NCI-H2029 (cell line): Measurements from ENCODE around the gene RCAN3.

ENCODE experiments used
- DNase-seq: peaks from one replicate; lab custom pipeline; 2025; lab: John Stamatoyannopoulos, UW

The RCAN3 gene

GRCh38 chr1:24551290-24551959 is 48.8 kb downstream of the RCAN3 start:
- DNase-seq, result peak; percentile 7

- DNase-seq, result no peak
These were observed 49.4 kb downstream of the RCAN3 start for GRCh38 chr1:24551960-24552571.

GRCh38 chr1:24553931-24554330 is 51.3 kb downstream of the RCAN3 start:
- DNase-seq, result no peak

DNA sequence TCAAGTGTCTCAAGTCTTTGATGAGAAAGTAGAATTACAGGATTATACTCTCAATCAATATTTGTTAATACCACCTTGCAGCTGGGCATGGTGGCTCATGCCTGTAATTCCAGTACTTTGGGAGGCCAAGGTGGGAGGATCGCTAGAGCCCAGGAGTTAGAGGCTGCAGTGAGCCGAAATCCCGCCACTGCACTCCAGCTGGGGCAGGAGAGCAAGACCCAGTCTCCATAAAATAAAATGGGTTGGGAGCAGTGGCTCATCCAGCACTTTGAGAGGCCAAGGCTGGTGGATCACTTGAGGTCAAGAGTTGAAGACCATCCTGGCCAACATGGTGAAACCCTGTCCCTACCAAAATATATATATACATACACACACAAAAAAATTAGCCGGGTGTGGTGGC is 52.1 kb downstream of the RCAN3 start:
- DNase-seq, result no peak

DNA sequence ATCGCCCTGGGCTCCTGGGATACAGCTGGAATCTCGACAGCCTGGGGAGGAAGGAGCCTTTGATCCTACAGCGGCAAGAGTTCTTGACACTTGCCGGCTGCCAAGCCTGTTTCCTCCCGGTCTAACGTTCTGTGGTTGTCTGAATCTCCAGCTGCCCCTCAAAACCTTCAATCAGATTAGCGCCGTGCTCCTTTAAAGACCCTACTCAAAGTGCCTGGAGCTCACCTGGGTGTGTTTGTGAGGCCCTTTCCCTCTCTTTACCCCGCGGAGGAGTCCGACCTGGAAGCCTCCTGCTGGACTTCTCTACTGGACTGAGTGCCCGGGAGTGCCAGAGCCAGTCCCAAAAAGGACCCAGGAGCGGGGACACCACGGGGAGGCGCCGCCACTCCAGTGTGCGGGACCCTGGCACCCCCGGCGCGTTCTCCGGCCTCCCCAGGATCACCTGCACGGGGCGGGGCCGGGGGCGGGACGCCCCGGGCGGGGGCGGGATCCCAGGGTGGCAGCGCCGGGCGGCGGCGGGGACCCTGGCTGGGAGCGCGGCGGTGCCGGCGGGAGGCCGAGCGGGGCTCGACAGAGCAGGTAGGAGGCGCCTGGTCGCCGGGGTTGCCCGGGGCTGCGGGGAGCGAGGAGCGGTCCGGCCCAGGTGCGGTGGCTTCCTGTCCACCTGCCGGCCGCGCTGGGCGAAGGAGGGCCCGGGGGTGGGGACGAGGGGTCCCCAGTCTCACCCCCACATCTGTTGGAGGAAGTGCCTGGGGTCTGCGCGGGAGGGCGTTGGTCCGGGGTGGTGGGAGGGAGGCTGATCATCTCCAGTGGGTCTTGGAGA is 53.2 kb downstream of the RCAN3 start, which contains the start of gene NCMAP:
Gene NCMAP (plus strand): TSS at position 497 of the 823 bp plus-strand sequence. CDS start 39,344 bp downstream, outside the sequence.
- DNase-seq, result no peak

GRCh38 chr1:24556414-24556795 is 53.8 kb downstream of the RCAN3 start:
- no peak for DNase-seq

DNA sequence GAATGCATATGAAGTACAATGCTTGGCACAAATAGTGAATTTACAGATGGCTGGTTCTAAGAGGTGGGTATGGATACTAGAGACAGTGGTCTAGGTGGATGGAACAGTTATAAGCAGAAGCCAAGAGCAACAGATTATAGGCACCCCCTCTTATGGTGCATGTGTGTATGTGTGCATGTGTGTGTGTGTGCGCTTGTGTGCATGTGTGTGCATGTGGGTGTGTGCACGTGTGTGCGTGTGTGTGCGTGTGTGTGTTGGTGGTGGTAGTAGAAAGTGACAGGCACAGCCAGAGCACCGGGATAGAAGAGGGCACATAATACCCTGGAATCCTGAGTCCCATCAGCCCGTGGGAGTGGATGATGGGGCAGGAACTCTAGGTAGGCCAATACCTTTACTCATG is 54.6 kb downstream of the RCAN3 start:
- DNase-seq, result no peak

DNA sequence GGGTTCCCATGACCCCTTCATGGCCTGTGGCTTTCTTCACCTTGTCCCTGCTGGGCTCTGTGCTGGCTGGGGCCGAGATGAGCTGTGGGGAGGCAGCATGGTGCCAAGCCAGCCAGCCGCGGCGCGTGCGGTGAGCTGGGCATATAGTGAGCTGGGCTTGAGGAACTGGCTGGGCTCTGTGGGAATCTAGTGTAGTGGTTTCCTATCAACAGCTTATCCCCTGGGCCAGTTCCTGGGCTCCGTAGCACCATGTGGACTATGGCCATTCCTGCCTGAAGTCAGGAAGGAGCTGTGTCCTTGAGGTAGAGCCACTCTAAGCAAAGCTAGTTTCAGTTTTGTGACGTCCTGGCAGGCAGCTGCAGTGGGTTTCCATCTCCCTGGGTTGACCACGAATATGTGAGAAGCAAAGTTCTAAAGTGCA is 55.1 kb downstream of the RCAN3 start:
- no peak for DNase-seq

DNA sequence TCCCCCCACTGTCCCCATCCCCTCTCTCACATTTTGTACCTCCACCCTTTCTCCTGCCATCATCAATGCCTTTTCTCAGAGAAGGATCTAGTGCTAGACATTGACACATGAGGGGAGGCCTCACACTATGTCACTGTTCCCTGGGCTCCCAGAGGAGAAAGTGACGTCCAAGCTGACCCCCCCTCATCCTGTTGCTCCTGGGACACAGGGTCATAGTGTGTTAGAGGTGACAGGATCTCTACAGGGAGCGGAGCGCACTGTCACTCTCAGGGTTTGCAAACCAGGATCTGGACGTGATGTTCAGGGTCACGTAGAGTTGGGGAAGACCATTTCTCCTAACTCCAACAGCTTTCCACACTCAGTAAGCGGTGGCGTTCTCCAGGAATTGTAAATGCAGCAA is 55.8 kb downstream of the RCAN3 start:
- DNase-seq, result no peak

DNA sequence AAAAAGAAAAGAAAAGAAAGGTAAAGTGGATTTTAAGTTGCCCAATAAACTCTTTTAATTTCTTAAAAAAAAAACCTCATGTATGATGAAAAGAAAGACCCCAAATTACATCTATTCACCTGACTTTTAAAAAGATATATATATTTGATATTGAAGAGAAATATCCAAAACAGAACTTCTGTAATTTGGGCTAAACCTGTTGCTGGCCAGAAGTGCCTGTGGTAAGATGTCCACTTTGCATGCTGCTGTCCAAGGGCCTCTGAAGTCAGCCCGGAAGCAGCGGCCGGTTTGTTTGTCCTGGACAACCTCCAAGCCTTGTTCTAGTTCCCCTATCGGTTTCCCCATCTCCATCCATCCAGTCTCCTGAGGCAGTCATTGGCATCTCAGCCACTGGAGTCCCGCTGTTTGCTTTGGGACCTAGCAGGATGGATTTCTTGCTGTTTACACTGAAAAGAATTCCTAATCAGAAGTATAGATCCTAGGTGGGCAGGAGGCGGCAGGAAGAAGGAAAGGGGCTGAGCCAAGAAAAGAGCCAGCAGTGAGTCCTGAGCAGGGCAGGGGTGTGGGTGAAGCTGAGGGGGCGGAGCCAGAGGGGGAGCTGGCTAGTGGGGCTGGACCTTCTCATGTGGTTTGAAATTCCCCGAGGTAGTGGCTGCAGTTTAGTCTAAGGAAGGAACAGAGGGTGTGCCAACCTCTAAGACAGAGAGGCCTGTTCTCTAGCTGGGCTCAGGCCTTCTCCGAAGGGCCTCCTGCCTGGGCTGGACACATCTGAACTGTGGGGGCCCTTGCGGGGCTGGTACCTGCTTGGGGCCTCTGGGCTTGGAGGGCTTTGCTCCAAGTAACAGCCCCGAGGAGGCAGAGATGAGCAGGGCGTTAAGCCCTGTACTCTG is 56.5 kb downstream of the RCAN3 start:
- DNase-seq, result peak; percentile 74

DNA sequence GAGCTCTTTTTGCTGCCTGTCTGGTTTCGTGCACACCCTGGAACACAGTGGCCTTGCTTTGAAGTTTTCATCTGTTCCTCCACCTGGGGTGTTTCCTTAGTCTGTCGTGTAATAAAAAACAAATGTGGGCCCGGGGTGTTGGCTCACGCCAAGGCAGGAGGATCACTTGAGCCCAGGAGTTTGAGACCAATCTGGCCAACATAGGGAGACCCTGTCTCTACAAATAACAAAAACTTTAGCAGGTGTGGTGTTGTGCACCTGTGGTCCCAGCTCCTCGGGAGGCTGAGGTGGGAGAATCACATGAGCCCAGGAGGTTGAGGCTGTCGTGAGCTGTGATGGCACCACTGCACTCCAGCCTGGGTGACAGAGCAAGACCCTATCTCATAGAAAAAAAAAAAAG is 57.7 kb downstream of the RCAN3 start:
- DNase-seq, result no peak

DNA sequence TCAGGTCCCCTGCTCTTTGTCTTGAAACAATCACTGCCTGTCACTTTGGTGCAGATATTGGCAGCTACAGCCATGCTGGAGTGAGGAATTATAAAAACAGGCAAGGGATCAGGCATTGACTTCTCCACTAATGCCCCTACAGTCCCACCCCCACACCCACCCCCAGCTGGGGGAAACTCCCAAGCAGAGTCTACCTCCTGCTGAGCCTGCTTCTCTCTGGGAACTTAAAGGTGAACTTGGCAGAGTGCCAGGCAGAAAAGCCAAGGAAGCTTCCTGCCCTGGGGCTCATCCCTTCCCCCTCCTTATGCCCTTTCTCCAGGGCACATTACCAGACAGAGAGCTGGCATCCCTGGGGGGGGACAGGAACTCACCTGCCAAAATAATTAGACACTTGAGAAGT is 60.0 kb downstream of the RCAN3 start:
- DNase-seq, result peak; percentile 16

DNA sequence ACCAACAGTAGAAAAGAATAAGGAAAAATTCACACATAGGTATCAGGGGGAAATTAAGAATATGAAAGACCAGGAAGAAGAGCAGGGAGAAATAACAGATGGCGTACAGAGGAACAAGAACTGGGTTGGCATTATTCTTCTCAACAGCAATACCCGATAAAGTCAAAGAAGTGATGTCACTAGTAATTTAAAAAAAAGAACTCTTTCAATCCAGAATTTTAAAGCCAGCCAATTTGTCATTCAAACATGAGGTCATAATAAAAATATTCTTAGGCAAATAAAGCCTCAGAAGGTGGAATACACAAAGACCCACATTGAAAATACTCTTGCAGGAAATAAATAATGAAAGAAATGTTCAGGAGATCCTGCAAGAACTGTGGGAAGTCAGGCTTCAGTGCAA is 62.1 kb downstream of the RCAN3 start:
- DNase-seq, result no peak

- no peak for DNase-seq
These were observed 63.7 kb downstream of the RCAN3 start for GRCh38 chr1:24566236-24566867.

- peak; percentile 39 for DNase-seq
These were observed 65.3 kb downstream of the RCAN3 start for GRCh38 chr1:24567792-24568388.

GRCh38 chr1:24568475-24568874 is 65.8 kb downstream of the RCAN3 start:
- DNase-seq, result no peak

GRCh38 chr1:24570265-24571125 is 67.9 kb downstream of the RCAN3 start:
- no peak for DNase-seq

DNA sequence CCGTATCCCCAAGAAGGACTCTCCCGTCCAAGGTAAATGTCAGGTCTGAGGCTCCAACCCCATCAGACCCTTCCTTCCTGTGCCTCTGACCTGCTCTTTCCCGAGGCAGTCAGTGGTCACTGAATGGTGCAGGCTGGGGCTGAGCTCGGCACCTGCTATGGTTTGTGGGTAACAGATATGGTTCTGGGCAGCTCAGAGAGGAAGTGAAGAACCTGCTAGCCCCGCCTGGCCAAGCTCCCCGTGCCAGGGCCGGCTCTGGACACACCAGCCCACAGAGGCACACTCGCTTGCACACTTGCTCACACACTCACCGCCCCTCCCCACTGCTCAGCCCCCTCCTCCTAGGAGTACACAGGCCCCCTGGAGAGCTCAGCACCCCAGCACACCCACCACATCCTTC is 69.7 kb downstream of the RCAN3 start:
- no peak for DNase-seq

- DNase-seq, result no peak
These were observed 73.4 kb downstream of the RCAN3 start for GRCh38 chr1:24575905-24576587.

- no peak for DNase-seq
These were observed 76.2 kb downstream of the RCAN3 start for GRCh38 chr1:24578846-24579245.
